ENCODE data around the gene ZFP92. TPM values are rescaled to one million over a fixed set of nuclear protein-coding genes. Genes with fewer than 3 reads are reported as not detected.
A peak's percentile ranks its signal among the peaks of the same experiment; 100 is the strongest.

Gene ZFP92, protein sequence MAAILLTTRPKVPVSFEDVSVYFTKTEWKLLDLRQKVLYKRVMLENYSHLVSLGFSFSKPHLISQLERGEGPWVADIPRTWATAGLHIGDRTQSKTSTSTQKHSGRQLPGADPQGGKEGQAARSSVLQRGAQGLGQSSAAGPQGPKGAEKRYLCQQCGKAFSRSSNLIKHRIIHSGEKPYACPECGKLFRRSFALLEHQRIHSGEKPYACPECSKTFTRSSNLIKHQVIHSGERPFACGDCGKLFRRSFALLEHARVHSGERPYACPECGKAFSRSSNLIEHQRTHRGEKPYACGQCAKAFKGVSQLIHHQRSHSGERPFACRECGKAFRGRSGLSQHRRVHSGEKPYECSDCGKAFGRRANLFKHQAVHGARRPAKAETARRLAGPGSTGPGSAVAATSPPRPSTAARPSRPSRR
- 0.45 TPM for total RNA-seq

DNA sequence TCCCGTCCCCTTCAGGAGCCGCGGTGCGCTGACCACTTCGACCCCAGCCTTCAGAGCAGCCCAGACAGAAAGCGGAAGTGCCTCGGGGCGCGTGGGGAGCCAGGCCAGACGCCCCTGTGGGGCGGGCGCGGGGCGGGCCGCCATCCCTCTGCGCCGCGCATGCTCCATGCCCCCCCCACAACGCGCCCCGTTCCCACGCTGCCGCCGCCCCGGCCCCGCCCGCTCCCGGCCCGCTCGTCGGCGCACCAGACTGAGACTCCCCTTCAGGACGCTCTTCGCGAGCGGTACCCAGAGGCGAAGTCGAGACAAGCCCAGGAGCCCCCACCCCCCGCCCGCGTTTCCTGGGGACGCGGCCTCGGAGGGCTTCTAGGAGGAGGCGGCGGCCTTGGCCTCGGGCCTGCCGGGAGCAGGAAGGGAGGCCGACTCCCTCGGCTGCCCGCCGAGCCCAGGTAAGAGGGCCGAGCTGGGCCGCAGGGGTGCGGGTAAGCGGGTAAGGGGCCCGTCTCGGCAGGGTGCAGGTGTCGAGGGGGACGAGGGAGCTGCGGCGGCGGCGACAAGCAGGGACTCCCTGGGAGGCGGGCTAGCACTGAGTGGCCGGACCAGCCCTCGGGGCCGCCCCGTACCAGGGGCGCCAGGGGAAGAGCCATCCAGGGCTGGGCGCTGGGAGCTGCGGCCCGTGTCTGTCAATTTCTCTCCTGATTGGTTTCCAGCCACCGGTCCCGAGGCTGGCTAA, at the start of gene ZFP92:
Gene ZFP92 (plus strand): TSS at position 218 of the 733 bp plus-strand sequence. CDS start 6,851 bp downstream, outside the sequence.
- DNase-seq (ENCODE audit: low spot score) (no peak), ATAC-seq (peak; percentile 53)

DNA sequence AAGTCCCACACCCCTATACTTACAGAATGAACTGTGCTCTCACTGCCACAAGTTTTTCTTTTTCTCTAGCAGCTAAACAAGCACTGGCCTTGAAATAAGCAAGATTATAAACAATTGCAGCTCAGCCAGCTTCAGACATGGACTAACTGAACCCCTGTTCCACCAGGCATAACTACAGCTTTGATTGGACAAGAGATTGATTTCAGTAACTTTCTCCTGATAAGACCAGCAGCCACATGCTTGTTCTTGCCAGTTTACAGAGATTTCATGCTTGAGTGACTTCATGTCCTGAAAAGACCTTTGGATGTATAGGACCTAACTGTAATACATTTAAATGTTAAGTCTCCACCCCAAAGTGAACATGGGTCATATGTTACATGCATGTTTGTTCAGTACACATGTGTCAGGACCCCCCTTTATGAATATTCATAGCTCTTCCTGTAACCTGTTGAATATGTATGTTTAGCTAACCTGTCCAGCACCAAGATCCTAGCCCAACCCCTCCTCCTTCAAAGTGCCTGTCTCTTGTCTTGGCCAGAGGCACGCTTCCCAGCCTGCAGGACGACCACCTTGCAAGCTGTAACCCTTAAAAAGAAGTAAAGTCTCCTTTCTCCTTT, 49.4 kb upstream of the ZFP92 start:
- ATAC-seq (peak; percentile 51), DNase-seq (ENCODE audit: low spot score) (no peak)

DNA sequence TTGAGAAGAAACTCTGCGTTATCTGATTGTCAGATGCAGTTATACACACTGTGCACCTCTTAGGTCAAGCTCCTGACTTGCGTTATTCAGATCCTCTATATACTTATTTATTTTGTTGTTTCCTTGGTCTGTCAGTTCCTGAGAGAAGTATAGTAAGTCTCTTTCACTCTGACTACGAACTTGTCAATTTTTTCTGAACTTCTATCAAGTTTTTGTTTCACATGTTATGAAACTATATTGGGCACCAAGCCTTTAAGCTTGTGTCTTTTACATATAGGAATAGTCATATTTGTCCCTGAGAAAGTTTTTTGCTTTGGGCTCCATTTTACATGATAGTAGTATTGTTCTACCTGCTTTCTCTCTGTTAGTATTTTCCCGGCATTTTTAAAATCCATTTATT, 45.6 kb upstream of the ZFP92 start:
- DNase-seq (ENCODE audit: low spot score) (no peak), ATAC-seq (no peak)

DNA sequence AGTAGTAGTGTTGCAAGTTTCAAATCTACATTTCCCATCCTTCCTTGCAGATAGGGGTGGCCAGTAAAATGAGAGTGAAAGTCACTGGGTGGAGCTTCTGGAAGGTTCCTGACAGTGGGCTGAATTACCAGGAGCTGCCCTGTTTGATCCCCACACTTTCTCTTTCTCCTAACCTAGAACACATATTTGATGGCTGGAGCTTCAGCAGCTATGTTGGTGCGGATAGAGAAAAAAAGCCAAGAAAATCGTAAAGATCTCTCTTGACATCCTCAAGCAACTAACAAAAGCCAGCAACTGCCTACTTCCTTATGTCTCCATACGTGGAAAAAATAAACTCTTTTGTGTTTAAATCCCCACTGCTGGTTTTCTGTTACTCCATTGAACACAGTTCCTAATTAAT, 45.2 kb upstream of the ZFP92 start:
- ATAC-seq = no peak

DNA sequence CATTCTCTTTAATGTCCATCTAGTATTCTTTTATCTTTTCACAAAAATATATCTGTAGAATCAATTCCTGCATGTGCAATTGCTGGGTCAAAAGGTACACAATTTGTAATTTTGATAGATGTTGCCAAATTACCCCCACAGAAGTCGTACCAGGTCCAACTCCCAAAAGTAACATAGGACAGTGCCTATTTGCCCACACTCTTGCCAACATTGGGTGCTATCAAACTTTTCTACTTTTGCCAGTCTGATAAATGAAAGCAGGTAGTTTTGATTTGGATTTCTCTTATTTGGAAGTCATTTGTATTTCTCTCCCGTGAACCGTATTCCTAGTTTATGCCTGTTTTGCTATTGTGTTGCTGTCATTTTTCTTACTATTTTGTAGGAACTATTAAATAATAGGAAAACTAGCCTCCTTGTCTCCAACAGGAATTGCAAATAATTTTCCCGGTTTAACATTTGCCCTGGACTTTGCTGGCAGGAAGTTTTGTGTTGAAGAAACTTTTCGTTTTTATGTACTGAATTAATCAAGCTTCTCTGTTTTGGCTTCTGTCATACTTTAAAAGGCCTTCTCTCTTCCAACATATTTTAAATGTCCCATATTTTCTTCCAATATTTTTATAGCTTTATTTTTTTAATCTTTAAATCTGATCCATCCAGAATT, 44.3 kb upstream of the ZFP92 start:
- peak; percentile 74 for ATAC-seq

More for the DNA sequence above, 45.2 kb upstream of the ZFP92 start:
- no peak for DNase-seq (ENCODE audit: low spot score)

DNA sequence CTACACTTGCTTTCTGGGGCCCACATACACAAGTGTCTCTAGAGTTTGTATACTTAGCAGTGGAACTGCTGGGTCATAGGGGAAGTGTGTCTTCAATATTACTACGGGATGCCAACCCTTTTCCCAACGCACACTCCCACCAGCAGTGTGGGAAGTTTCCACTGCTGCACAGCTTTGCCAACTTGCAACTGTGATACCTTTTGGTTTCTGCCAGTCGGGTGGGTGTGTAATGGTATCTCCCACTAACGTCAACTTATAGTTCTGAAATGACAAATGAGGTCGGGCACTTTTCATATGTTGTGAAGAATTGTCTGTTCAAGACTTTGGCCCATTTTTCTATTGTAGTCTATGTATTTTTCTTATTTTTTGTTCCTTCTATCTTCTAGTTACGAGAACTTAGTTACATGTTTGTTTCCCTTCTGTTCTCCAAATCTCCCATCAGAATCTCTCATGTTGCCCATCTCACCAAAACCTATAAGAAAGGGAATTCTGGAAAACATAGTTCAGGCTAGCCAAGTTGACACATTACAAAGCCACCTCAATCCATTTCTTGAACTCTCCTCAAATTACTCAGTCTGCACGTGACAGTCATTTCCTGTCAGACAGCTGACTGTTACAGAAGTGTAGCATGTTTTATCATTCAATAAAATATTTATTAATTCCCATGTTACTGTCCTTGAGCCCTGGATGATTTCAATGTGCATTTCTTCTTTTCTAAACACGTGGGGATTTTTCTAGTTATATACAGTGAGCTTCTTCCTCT, 40.8 kb upstream of the ZFP92 start:
- ATAC-seq (no peak), DNase-seq (ENCODE audit: low spot score) (no peak)

More for the DNA sequence above, 44.3 kb upstream of the ZFP92 start:
- no peak for DNase-seq (ENCODE audit: low spot score)

DNA sequence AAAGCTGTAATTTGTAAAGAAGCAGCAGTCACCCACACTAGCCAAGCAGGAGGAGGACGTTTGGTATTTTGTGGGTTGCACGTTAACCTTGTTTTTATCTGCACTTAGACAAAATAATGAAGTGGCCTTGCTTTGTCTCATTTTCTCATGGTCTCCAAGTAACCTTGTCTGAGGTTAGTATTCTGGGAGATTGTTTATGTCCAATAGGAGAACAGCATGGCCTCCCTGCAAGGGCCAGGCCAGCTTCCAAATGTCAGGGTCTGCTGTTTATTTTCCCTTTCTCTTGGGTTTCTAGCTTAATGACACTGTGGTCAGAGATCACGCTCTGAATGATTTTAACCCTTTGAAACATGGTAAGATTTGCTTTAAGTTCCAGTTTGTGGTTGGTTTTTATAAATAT, 40.0 kb upstream of the ZFP92 start:
- DNase-seq (ENCODE audit: low spot score) (no peak), ATAC-seq (no peak)

DNA sequence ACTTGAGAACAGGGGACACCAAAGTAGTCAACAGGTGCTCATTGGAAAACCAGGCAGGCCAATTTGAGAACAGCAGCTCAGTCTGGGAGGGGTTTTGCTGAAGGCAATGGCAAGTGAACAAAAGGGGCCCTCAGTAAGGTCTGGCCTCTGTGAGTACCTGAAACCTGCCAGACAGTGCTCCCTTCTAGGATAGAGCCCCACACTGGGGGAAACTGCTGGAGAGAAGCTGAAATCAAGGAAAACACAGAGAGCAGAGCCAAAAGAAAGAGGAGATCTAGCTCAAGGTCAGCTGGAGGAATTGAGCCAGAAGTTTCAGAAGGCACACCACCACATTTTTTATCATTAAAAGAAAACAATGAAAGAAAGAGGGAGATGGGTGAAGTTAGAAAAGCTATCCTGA, 38.3 kb upstream of the ZFP92 start:
- no peak for ATAC-seq
- DNase-seq (ENCODE audit: low spot score) = no peak

DNA sequence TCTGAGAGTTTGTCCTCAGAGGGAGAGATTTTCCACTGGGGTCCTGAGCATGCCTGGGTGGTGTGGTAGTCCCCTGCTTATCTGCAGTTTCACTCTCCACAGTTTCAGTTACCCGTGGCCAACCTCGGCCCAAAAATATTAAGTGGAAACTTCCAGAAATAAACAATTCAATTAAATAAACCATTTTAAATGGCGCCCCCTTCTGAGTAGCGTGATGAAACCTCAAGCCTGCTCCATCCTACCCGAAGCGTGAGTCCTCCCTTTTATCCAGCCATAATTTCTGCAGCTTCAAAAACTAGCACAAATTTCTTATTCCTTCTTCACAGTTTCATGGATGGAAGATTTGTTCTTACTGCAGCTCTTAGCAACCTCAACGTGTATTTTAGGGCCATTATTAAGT, 36.8 kb upstream of the ZFP92 start:
- no peak for DNase-seq (ENCODE audit: low spot score)
- ATAC-seq = no peak

DNA sequence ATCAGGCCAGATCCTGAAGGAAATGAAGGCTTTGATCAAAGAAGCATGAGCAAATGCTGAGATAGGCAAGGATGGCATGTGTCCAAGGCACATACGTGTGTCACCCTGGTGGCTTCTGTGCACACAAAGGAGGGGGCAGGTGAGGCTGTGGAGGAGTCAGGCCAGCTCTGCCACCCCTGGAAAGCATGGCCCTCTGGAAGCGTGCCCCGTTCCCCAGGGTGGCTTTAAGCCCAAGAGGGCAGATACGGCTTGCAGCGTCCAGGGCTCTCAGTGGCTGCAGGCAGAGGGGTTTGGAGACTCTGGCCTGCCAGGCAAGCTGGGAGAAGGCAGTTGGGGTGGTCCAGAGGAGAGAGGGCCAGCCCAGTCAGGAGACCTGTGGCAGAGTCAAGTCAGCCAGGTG, 35.7 kb upstream of the ZFP92 start:
- no peak for DNase-seq (ENCODE audit: low spot score)
- peak; percentile 67 for ATAC-seq

DNA sequence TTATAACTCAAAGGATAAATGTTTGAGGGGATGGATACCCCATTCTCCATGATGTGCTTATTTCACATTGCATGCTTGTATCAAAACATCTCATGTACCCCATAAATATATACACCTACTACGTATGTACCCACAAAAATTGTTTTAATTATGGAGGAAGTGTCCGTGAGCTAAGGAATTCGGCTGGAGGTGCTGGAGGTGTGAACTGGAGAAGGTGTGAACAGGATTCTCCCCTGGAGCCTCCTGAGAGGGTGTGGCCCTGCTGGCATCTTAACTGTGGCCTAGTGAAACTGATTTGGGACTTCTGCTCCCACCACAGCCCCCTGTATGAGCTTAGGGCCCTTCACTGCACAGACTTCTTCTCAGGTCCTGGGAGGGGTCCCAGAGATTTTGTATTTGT, 33.5 kb upstream of the ZFP92 start:
- no peak for DNase-seq (ENCODE audit: low spot score)
- ATAC-seq = no peak

DNA sequence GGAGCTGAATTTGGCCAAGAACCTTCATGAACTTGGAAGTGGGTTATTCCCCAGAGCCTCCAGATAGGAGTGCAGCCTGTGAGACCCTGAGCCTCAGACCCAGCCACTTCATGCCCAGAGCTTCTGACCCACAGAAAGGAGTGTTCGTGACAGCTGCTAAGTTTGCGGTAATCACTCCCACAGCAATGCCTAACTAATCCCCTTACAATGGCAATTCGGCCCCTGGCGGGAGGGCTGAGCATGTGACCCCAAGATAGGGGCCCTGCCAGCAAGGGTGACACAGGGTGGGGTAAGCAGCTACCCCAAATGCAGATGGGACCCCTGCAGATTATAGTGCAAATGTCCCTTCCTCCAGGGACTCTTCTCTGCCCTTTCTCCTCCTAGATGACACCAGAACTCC, 32.7 kb upstream of the ZFP92 start:
- DNase-seq (ENCODE audit: low spot score) (no peak), ATAC-seq (no peak)

DNA sequence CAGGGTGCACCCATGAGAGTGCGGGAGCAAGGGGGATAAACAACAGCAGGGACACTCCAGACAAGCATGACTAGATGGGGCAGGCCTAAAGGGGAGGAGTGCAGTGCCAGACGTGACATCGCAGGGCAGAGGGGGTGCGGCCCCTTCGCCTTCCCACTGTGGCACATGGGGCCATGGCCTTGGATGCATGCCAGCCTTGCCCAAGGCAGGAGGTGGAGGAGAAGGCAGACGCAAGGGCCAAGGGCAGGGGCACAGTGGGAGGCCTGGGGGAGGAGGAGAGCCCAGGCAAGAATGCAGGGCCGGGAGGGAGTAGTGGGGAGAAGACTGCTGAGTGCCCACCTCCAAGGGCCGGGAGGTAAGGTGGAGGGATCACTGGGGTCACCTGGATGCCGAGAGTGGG, 31.8 kb upstream of the ZFP92 start:
- DNase-seq (ENCODE audit: low spot score) (no peak), ATAC-seq (no peak)

DNA sequence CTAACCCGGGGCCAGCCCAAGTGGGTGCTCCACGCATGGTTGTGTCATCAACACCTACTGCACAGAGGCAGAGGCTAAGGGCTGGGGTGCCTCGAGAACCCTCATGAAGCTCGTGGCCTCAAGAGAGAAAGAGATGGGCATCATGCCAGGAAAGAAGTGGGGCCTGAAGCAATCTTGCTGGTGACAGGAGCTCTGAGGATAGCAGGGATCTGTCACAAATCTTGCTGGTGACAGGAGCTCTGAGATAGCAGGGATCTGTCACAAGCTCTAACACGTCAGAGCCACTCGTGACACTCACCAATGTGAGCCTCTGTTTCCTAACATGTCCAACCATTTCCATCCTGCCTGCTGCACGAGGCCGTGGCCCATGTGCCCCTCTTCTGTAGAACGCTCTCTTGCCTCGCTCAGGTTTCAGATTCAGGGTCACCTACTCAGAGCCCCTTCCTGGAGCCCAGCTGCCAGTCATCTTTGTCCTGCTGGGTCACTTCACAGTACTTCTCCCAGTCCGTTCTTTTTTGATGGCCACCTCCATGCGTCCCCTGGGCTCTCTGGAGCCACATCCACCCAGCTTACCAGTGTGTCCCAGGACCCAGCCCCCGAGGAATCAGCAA, 31.2 kb upstream of the ZFP92 start:
- no peak for DNase-seq (ENCODE audit: low spot score)
- ATAC-seq = no peak

DNA sequence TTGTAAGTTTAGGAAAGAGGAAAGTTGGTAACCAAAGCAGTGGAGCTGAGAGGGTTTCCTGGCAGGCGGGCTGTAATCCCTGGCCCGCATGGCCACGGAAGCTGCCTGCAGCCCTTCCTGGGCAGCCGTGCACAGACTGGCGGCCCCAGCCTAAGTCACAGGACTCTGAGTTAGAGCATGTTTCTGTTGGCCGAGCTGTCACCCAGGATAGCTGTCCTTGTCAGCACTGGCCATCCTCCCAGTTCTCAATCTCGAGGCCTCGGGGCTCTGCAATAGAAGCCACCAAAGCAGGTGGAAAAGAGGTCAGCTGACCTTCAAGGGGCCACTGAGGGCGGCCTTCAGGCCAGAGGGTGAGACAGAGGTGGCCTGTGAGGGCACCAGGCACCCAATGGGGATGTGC, 30.6 kb upstream of the ZFP92 start:
- ATAC-seq = peak; percentile 21
- no peak for DNase-seq (ENCODE audit: low spot score)

DNA sequence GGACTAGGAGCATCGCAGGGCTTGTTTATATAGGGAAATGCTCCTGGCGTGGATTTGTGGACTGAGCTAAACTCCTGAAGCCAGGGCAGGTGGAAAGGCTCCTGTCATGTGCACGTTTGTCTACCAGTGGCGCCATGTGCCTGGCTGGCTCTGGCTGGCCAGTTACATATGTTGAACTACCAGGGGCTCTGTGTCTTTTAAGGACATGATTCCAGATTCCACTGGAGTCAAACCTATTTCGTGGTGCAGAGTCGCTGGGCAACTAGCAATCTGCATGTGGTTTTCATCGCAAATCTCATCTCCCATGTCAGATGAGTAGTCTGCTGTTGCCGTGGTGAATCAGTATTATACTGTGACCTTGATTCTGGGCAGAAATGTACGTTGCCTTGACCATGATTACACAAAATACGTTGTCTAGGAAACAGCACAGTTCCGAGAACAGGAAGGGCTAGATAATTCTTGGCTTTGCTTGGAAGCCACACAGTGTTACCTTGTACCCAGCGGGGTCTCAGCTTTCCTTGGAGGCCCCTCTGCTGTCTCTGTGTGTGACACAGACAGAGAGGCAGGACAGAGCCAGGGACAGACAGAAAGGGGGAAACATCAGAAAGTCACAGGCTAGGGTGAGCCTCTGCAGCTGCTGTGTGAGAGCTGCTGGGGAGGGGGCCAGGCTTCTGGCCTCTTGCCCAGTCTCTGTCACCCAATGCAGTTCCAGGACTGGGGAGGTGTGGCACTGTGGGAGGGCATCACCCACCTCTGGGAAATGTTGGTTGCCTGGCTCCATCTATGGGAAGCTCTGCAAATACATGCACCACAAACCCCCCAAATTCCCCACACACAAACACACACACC, 29.4 kb upstream of the ZFP92 start:
- no peak for DNase-seq (ENCODE audit: low spot score)
- peak; percentile 71 for ATAC-seq

DNA sequence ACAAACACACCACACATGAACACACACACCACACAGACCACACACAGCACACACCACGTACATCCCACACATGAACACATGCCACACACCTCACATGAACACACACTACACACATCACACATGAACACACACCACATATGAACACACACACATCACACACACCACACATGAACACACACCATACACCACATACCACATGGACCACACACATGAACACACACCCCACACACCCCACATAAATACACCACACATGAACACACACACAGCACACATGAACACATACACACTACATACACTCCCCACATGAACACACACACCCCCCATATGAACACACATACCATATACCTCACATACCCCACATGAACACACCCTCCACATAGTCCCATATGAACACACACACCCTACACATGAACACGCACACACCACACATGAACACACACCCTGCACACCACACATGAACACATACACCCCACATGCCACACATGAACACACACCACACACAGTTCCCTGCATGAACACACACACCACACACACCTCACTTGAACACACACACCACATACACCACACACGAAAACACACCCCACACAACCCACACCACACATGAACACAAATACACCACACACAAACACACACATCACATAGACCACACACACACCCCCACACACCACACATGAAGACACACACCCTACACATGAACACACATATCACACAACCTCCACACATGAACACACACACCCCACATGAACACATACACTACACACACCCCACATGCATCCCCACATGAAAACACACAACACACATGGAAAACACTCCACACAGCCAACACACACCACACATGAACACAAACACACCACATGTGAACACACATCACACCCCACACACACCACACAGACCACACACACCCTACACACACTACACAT, 28.4 kb upstream of the ZFP92 start:
- DNase-seq (ENCODE audit: low spot score) = no peak
- ATAC-seq = no peak

DNA sequence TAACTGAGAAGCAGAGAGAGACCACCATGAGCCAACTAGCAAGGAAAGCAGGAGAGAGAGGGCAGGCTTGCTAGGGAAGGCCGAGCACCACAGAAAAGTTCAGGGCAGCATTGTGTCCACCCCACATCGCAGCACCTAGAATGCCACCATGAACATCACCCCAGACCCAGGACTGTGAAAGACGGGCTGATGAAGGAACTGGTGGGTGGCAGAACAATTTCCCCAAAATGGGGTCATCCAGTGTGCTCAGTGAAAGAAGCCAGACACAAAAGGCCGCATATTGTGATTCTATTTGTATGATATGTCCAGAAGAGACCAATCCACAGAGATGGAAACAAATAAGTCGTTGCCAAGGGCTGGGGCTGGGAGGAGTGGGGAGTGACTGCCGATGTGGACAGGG, 26.9 kb upstream of the ZFP92 start:
- ATAC-seq (no peak), DNase-seq (ENCODE audit: low spot score) (no peak)
